Measurements from ENCODE around the gene LAPTM5.

DNA sequence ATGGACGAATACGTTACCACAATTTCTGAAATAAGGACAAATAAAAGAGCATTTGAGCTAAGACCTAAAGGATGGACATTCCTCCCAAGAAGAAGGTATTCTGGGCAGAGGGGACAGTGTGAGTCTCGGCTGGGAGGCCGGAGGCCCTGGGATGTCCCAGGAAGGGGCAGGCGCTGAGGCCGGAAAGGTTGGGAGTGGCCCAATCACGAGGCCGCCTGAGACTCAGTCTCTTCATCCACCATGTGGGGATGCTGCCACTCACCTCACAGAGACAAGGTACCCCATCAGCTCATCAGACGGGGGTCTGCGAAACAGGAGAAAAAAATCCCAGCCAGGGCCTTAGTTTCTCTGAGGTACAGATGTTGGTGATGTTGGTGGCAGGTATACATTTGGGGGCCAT is 24.3 kb upstream of the LAPTM5 start:
- TF ChIP-seq SIN3A (IDR thresholded peaks at IDR 0.05; ENCODE audit: borderline replicate concordance, insufficient read depth, low read length), result no peak
- TF ChIP-seq, protein P1, sequence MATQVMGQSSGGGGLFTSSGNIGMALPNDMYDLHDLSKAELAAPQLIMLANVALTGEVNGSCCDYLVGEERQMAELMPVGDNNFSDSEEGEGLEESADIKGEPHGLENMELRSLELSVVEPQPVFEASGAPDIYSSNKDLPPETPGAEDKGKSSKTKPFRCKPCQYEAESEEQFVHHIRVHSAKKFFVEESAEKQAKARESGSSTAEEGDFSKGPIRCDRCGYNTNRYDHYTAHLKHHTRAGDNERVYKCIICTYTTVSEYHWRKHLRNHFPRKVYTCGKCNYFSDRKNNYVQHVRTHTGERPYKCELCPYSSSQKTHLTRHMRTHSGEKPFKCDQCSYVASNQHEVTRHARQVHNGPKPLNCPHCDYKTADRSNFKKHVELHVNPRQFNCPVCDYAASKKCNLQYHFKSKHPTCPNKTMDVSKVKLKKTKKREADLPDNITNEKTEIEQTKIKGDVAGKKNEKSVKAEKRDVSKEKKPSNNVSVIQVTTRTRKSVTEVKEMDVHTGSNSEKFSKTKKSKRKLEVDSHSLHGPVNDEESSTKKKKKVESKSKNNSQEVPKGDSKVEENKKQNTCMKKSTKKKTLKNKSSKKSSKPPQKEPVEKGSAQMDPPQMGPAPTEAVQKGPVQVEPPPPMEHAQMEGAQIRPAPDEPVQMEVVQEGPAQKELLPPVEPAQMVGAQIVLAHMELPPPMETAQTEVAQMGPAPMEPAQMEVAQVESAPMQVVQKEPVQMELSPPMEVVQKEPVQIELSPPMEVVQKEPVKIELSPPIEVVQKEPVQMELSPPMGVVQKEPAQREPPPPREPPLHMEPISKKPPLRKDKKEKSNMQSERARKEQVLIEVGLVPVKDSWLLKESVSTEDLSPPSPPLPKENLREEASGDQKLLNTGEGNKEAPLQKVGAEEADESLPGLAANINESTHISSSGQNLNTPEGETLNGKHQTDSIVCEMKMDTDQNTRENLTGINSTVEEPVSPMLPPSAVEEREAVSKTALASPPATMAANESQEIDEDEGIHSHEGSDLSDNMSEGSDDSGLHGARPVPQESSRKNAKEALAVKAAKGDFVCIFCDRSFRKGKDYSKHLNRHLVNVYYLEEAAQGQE (IDR thresholded peaks at IDR 0.05; ENCODE audit: insufficient read depth in 1 of 2, low read depth in 2 of 2, low read length in 2 of 2), result no peak
- TF ChIP-seq POLR2AphosphoS5 (IDR thresholded peaks at IDR 0.05; ENCODE audit: low read depth, low read length), result no peak
